ENCODE data around the gene SYTL4.
A peak's percentile ranks its signal among the peaks of the same experiment; 100 is the strongest.

- TF ChIP-seq TAF1 (conservative IDR thresholded peaks at IDR 0.05) (no peak), GABPA (IDR thresholded peaks at IDR 0.05 in 1 of 2, conservative IDR thresholded peaks at IDR 0.05 in 1 of 2) (peak; percentile 39 to 68), RAD21 (IDR thresholded peaks at IDR 0.05) (peak; percentile 60 to 73), CTCF (IDR thresholded peaks at IDR 0.05; ENCODE audit: low read depth, low read length, missing input control) (peak; percentile 52), NR2F2 (IDR thresholded peaks at IDR 0.05) (peak; percentile 17), JUND (IDR thresholded peaks at IDR 0.05) (peak in 1 of 2 donors; percentile 9), YY1 (IDR thresholded peaks at IDR 0.05) (peak; percentile 75), EGR1 (IDR thresholded peaks at IDR 0.05; ENCODE audit: low read depth in 2 of 2) (peak in 1 of 2 donors; percentile 25), MAX (IDR thresholded peaks at IDR 0.05) (no peak), RXRA (IDR thresholded peaks at IDR 0.05) (no peak)
- TF ChIP-seq, protein P1, sequence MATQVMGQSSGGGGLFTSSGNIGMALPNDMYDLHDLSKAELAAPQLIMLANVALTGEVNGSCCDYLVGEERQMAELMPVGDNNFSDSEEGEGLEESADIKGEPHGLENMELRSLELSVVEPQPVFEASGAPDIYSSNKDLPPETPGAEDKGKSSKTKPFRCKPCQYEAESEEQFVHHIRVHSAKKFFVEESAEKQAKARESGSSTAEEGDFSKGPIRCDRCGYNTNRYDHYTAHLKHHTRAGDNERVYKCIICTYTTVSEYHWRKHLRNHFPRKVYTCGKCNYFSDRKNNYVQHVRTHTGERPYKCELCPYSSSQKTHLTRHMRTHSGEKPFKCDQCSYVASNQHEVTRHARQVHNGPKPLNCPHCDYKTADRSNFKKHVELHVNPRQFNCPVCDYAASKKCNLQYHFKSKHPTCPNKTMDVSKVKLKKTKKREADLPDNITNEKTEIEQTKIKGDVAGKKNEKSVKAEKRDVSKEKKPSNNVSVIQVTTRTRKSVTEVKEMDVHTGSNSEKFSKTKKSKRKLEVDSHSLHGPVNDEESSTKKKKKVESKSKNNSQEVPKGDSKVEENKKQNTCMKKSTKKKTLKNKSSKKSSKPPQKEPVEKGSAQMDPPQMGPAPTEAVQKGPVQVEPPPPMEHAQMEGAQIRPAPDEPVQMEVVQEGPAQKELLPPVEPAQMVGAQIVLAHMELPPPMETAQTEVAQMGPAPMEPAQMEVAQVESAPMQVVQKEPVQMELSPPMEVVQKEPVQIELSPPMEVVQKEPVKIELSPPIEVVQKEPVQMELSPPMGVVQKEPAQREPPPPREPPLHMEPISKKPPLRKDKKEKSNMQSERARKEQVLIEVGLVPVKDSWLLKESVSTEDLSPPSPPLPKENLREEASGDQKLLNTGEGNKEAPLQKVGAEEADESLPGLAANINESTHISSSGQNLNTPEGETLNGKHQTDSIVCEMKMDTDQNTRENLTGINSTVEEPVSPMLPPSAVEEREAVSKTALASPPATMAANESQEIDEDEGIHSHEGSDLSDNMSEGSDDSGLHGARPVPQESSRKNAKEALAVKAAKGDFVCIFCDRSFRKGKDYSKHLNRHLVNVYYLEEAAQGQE (IDR thresholded peaks at IDR 0.05) = peak; percentile 31
- TF ChIP-seq, protein P2, sequence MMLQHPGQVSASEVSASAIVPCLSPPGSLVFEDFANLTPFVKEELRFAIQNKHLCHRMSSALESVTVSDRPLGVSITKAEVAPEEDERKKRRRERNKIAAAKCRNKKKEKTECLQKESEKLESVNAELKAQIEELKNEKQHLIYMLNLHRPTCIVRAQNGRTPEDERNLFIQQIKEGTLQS (IDR thresholded peaks at IDR 0.05) = no peak
Observed at GRCh38 chrX:100636321-100636991, 95.5 kb downstream of the SYTL4 start, which contains the start of gene TSPAN6.
